ENCODE results near the gene MSANTD7.

Gene MSANTD7

GRCh38 chr10:14821635-14822375, 16.3 kb upstream of the MSANTD7 start:
- no peak for DNase-seq (ENCODE audit: low spot score)
- CTCF ChIA-PET, result interaction anchor here (0.6 to 1.1 kb wide), 2 partner anchors 8 to 270 kb away, joined by 3 read pairs; no protein-coding TSS in a partner anchor
- H3K27ac ChIP-seq, result no peak overlapping the region
- POLR2A ChIA-PET (ENCODE audit: low non-redundant PET), result no interaction called here
- TF ChIP-seq, protein P1, sequence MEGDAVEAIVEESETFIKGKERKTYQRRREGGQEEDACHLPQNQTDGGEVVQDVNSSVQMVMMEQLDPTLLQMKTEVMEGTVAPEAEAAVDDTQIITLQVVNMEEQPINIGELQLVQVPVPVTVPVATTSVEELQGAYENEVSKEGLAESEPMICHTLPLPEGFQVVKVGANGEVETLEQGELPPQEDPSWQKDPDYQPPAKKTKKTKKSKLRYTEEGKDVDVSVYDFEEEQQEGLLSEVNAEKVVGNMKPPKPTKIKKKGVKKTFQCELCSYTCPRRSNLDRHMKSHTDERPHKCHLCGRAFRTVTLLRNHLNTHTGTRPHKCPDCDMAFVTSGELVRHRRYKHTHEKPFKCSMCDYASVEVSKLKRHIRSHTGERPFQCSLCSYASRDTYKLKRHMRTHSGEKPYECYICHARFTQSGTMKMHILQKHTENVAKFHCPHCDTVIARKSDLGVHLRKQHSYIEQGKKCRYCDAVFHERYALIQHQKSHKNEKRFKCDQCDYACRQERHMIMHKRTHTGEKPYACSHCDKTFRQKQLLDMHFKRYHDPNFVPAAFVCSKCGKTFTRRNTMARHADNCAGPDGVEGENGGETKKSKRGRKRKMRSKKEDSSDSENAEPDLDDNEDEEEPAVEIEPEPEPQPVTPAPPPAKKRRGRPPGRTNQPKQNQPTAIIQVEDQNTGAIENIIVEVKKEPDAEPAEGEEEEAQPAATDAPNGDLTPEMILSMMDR (conservative IDR thresholded peaks at IDR 0.05; ENCODE audit: low read depth), result no peak

- POLR2A ChIA-PET (ENCODE audit: low non-redundant PET), result no interaction called here
- CTCF ChIA-PET, result interaction anchor here (0.6 to 1.9 kb wide), 13 partner anchors 9 to 980 kb away, joined by 3 to 18 read pairs (median 3); partner anchors contain the start of genes CDNF, HSPA14 and MSANTD7
- TF ChIP-seq, protein P1 (conservative IDR thresholded peaks at IDR 0.05; ENCODE audit: low read depth), result peak; percentile 61
- H3K27ac ChIP-seq, result no peak overlapping the region
- DNase-seq (ENCODE audit: low spot score), result peak; percentile 50
Measured at GRCh38 chr10:14822879-14823755, 15.0 kb upstream of the MSANTD7 start.

- TF ChIP-seq, protein P1 (conservative IDR thresholded peaks at IDR 0.05; ENCODE audit: low read depth), result no peak
- no peak overlapping the region for H3K27ac ChIP-seq
- no peak for DNase-seq (ENCODE audit: low spot score)
- ChIA-PET POLR2A (ENCODE audit: low non-redundant PET) (no interaction called here), CTCF (interaction anchor here (0.7 to 1.9 kb wide), 5 partner anchors 9 to 981 kb away, joined by 3 to 18 read pairs (median 5); partner anchors contain the start of genes CDNF, HSPA14 and MSANTD7)
Measured at GRCh38 chr10:14823966-14824365, 14.1 kb upstream of the MSANTD7 start.

GRCh38 chr10:14826076-14826829, 11.9 kb upstream of the MSANTD7 start:
- no peak overlapping the region for H3K27ac ChIP-seq
- no peak for DNase-seq (ENCODE audit: low spot score)
- POLR2A ChIA-PET (ENCODE audit: low non-redundant PET), result no interaction called here
- TF ChIP-seq, protein P1 (conservative IDR thresholded peaks at IDR 0.05; ENCODE audit: low read depth), result no peak
- CTCF ChIA-PET, result no interaction called here

GRCh38 chr10:14833106-14833505, 5.0 kb upstream of the MSANTD7 start:
- DNase-seq (ENCODE audit: low spot score), result no peak
- POLR2A ChIA-PET (ENCODE audit: low non-redundant PET), result no interaction called here
- no peak overlapping the region for H3K27ac ChIP-seq
- CTCF ChIA-PET, result interaction anchor here (1.0 kb wide), 1 partner anchor 9 kb away, joined by 4 read pairs; no protein-coding TSS in a partner anchor
- TF ChIP-seq, protein P1 (conservative IDR thresholded peaks at IDR 0.05; ENCODE audit: low read depth), result no peak
